Right renal cortex interstitium (tissue), 3 donors: ENCODE results near the gene CPXM2. TPM values are rescaled to one million over a fixed set of nuclear protein-coding genes. Genes with fewer than 3 reads are reported as not detected.

Experiments used
- DNase-seq, 3 donors: peaks; one replicate each; pipeline ENCODE4 v3.0.0-alpha.2; 2013; ENCODE audit warnings: low read depth in 3 of 3, low spot score in 2 of 3
- polyA plus RNA-seq, 3 donors: library from polyadenylated mRNA; unstranded; fragments of 120-200 nt; gene quantifications; one replicate each; pipeline ENCODE4 v1.2.1, GENCODE V29; 2013; ENCODE audit not compliant: insufficient read length in 3 of 3

CPXM2 gene
- polyA plus RNA-seq, 3 donors, result 4.3 to 6.4 (median 5.4) TPM

- DNase-seq, result no peak
Measured at GRCh38 chr10:123852411-123852951, 39.1 kb downstream of the CPXM2 start.

GRCh38 chr10:123848564-123849457 is 42.8 kb downstream of the CPXM2 start:
- DNase-seq, result no peak

- DNase-seq, result no peak
Measured at GRCh38 chr10:123847686-123848432, 43.7 kb downstream of the CPXM2 start.

GRCh38 chr10:123843835-123844234 is 47.8 kb downstream of the CPXM2 start:
- no peak for DNase-seq

GRCh38 chr10:123842692-123843385 is 48.8 kb downstream of the CPXM2 start:
- DNase-seq, result no peak

- DNase-seq, result no peak
Measured at GRCh38 chr10:123841560-123841959, 50.0 kb downstream of the CPXM2 start.

- no peak for DNase-seq
Measured at GRCh38 chr10:123841115-123841514, 50.5 kb downstream of the CPXM2 start.

- DNase-seq, result no peak
Measured at GRCh38 chr10:123840714-123841113, 50.9 kb downstream of the CPXM2 start.

- DNase-seq, result no peak
Measured at GRCh38 chr10:123838596-123839310, 52.9 kb downstream of the CPXM2 start.

GRCh38 chr10:123837756-123838155 is 53.9 kb downstream of the CPXM2 start:
- no peak for DNase-seq

- no peak for DNase-seq
Measured at GRCh38 chr10:123836418-123837145, 55.0 kb downstream of the CPXM2 start.

- DNase-seq, result no peak
Measured at GRCh38 chr10:123835575-123835974, 56.0 kb downstream of the CPXM2 start.

GRCh38 chr10:123833170-123833850 is 58.3 kb downstream of the CPXM2 start:
- no peak for DNase-seq

- DNase-seq, result no peak
Measured at GRCh38 chr10:123831259-123831658, 60.3 kb downstream of the CPXM2 start.

- DNase-seq, result no peak
Measured at GRCh38 chr10:123821136-123821535, 70.5 kb downstream of the CPXM2 start.

- no peak for DNase-seq
Measured at GRCh38 chr10:123809632-123810031, 82.0 kb downstream of the CPXM2 start.

- DNase-seq, result no peak
Measured at GRCh38 chr10:123808906-123809305, 82.7 kb downstream of the CPXM2 start.

- no peak for DNase-seq
Measured at GRCh38 chr10:123808286-123808685, 83.3 kb downstream of the CPXM2 start.

GRCh38 chr10:123807444-123808035 is 84.1 kb downstream of the CPXM2 start:
- DNase-seq, result no peak
